HL-60 (cell line): ENCODE results near the gene GALNT15.

ENCODE experiments used
- GABPA ChIP-seq: IDR thresholded peaks from 2 replicates; pipeline ENCODE4 v1.6.1; 2012; ENCODE audit warnings: low read depth
- POLR2AphosphoS5 ChIP-seq: IDR thresholded peaks from 2 replicates; pipeline ENCODE4 v1.6.1; 2012; ENCODE audit warnings: low read depth
- TF ChIP-seq, protein P1 (sequence below): IDR thresholded peaks from one replicate; pipeline ENCODE4 v1.5.1; 2011; ENCODE audit warnings: low read length, control low read depth, inconsistent platforms; ENCODE audit not compliant: insufficient read depth

DNA sequence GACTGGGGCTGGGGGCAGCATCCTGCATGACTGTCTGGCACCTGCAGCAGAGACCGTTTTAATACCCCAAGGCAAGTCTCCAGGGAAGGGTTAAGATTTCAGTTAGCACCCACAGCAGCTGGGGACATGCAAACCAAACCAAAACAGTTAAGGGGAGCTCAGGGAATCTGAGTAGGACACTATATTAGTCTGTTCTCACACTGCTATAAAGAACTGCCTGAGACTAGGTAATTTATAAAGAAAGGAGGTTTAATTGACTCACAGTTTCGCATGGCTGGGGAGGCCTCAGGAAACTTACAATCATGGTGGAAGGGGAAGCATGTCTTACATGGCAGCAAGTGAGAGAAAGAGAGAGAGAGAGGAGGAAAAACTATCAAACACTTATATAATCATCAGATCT, 25.3 kb downstream of the GALNT15 start:
- TF ChIP-seq, protein P1, sequence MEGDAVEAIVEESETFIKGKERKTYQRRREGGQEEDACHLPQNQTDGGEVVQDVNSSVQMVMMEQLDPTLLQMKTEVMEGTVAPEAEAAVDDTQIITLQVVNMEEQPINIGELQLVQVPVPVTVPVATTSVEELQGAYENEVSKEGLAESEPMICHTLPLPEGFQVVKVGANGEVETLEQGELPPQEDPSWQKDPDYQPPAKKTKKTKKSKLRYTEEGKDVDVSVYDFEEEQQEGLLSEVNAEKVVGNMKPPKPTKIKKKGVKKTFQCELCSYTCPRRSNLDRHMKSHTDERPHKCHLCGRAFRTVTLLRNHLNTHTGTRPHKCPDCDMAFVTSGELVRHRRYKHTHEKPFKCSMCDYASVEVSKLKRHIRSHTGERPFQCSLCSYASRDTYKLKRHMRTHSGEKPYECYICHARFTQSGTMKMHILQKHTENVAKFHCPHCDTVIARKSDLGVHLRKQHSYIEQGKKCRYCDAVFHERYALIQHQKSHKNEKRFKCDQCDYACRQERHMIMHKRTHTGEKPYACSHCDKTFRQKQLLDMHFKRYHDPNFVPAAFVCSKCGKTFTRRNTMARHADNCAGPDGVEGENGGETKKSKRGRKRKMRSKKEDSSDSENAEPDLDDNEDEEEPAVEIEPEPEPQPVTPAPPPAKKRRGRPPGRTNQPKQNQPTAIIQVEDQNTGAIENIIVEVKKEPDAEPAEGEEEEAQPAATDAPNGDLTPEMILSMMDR, result no peak
- TF ChIP-seq POLR2AphosphoS5 (no peak), GABPA (no peak)
